HG03064 (cell line): ENCODE data around the gene AK8.

ENCODE experiments used
- ATAC-seq: cut with Tn5 transposase; IDR thresholded peaks from one replicate; pipeline ENCODE4 v1.9.1; 2021; ENCODE audit warnings: low read depth; ENCODE audit not compliant: unreplicated experiment

AK8 gene

GRCh38 chr9:132877824-132878694 is at the start of gene AK8:
TSS of gene AK8 (minus strand) at chr9:132878284. CDS start at chr9:132878255, 29 bp downstream.
- no peak for ATAC-seq

- no peak for ATAC-seq
Observed at GRCh38 chr9:132927704-132928103, 49.6 kb upstream of the AK8 start.

GRCh38 chr9:132923346-132923902 is 45.3 kb upstream of the AK8 start:
- ATAC-seq, result no peak

GRCh38 chr9:132919614-132920268 is 41.7 kb upstream of the AK8 start:
- ATAC-seq, result no peak

GRCh38 chr9:132914924-132915323 is 36.8 kb upstream of the AK8 start:
- ATAC-seq, result no peak

- no peak for ATAC-seq
Observed at GRCh38 chr9:132912131-132912530, 34.0 kb upstream of the AK8 start.

- no peak for ATAC-seq
Observed at GRCh38 chr9:132910376-132910775, 32.3 kb upstream of the AK8 start.

GRCh38 chr9:132909311-132909710 is 31.2 kb upstream of the AK8 start:
- ATAC-seq, result no peak

- ATAC-seq, result no peak
Observed at GRCh38 chr9:132908635-132909034, 30.6 kb upstream of the AK8 start.

GRCh38 chr9:132905726-132906125 is 27.6 kb upstream of the AK8 start:
- no peak for ATAC-seq

- ATAC-seq, result no peak
Observed at GRCh38 chr9:132903574-132904492, 25.7 kb upstream of the AK8 start.

- ATAC-seq, result no peak
Observed at GRCh38 chr9:132901858-132902831, 24.1 kb upstream of the AK8 start.

- no peak for ATAC-seq
Observed at GRCh38 chr9:132898051-132898450, 20.0 kb upstream of the AK8 start.

GRCh38 chr9:132896906-132897305 is 18.8 kb upstream of the AK8 start:
- no peak for ATAC-seq

- no peak for ATAC-seq
Observed at GRCh38 chr9:132896264-132896663, 18.2 kb upstream of the AK8 start.

- ATAC-seq, result no peak
Observed at GRCh38 chr9:132894862-132895835, 17.1 kb upstream of the AK8 start.

- ATAC-seq, result no peak
Observed at GRCh38 chr9:132894346-132894745, 16.3 kb upstream of the AK8 start.

- no peak for ATAC-seq
Observed at GRCh38 chr9:132892400-132892799, 14.3 kb upstream of the AK8 start.
